ENCODE measurements around the gene SCARF1.

The SCARF1 gene

GRCh38 chr17:1648173-1648962, 2.8 kb upstream of the SCARF1 start:
- no peak overlapping the region for H4K8ac ChIP-seq (ENCODE audit: low read depth, low read length)
- peak overlapping the region; percentile 75 for H3K23ac ChIP-seq (ENCODE audit: low read depth, low read length, poor library complexity)
- peak overlapping the region; percentile 92 for H2AK5ac ChIP-seq (ENCODE audit: low read depth, low read length)
- H3K4me3 ChIP-seq (ENCODE audit: low read length in 2 of 2) = peak overlapping the region; percentile 8 to 79
- H3K9ac ChIP-seq (ENCODE audit: low read depth, low read length, poor library complexity) = peak overlapping the region; percentile 64
- no peaks in the 10 kb centered on the region for H3K79me1 ChIP-seq (ENCODE audit: low read depth, low read length)
- H2BK12ac ChIP-seq (ENCODE audit: low read length) = peak overlapping the region; percentile 90
- peak overlapping the region; percentile 68 for H2BK5ac ChIP-seq (ENCODE audit: low read length)
- peak overlapping the region; percentile 65 for H3K27ac ChIP-seq (replicated peaks; ENCODE audit: low read length)
- peaks cover 0 to 4% of the 10 kb centered on the region in 2 donors for H3K9me3 ChIP-seq (replicated peaks in 1 of 2; ENCODE audit: control insufficient read depth in 2 of 2, insufficient read depth in 1 of 2, low read depth in 1 of 2, low read length in 2 of 2)
- H3K27me3 ChIP-seq (ENCODE audit: control insufficient read depth in 3 of 3, insufficient read depth in 3 of 3, low read depth in 1 of 3, low read length in 3 of 3) = peaks cover 0 to 25% (median 0%) of the 10 kb centered on the region in 3 experiments
- peak overlapping the region; percentile 16 for H2BK120ac ChIP-seq (ENCODE audit: low read depth, low read length)
- no CpG with 5 or more reads among the region's 54 CpGs for WGBS, 2 donors (ENCODE audit: extremely low coverage in 2 of 2, insufficient read length in 2 of 2, insufficient replicate concordance in 1 of 2)
- H3K4me1 ChIP-seq (ENCODE audit: control insufficient read depth in 2 of 2, insufficient read depth in 1 of 2, low read depth in 1 of 2, low read length in 2 of 2) = peaks cover 17 to 36% of the 10 kb centered on the region in 2 donors
- peak overlapping the region; percentile 84 for H3K18ac ChIP-seq (ENCODE audit: low read length)
- peak overlapping the region; percentile 75 for H2AFZ ChIP-seq (ENCODE audit: low read length)
- DNase-seq (ENCODE audit: low spot score) = no peak
- peak overlapping the region; percentile 83 for H2BK15ac ChIP-seq (ENCODE audit: low read length)
- H3K4me2 ChIP-seq (ENCODE audit: insufficient read depth, low read length, poor library complexity, severe bottlenecking) = peak overlapping the region; percentile 75
- peaks cover 25 to 42% of the 10 kb centered on the region in 2 donors for H3K36me3 ChIP-seq (replicated peaks in 1 of 2; ENCODE audit: control insufficient read depth in 2 of 2, insufficient read depth in 2 of 2, low read length in 2 of 2)
- H4K91ac ChIP-seq (ENCODE audit: low read depth, low read length, poor library complexity) = no peak overlapping the region
- peak overlapping the region; percentile 3 for H3K4ac ChIP-seq (ENCODE audit: low read length)
- H3K14ac ChIP-seq (ENCODE audit: low read length) = peak overlapping the region; percentile 95

DNA sequence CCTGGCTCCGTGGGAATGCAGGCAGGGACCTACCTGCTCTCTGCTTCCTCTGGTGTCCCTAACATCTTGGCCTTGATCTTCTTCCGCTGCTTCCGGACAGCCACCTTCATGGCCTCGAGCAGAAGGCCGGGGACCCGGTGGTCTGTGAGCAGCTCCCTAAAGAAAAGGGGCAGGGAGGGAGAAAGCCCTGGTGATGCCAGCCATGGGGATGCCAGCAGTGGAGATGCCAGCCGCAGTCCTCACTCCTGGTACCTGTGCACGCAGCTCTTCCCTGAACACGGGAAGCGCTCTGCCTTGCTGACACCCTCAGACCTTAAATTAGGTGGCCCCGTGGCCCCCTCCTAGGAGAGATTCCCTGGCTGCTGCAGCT, 2.3 kb upstream of the SCARF1 start:
- WGBS, 2 donors (ENCODE audit: extremely low coverage in 2 of 2, insufficient read length in 2 of 2, insufficient replicate concordance in 1 of 2) = no CpG with 5 or more reads among the region's 11 CpGs
- Histone ChIP-seq H3K79me1 (ENCODE audit: low read depth, low read length) (no peaks in the 10 kb centered on the region), H3K14ac (ENCODE audit: low read length) (peak overlapping the region; percentile 95), H4K8ac (ENCODE audit: low read depth, low read length) (no peak overlapping the region), H3K27ac (replicated peaks; ENCODE audit: low read length) (no peak overlapping the region), H3K4me3 (ENCODE audit: low read length in 2 of 2) (no peak overlapping the region), H3K4me1 (ENCODE audit: control insufficient read depth in 2 of 2, insufficient read depth in 1 of 2, low read depth in 1 of 2, low read length in 2 of 2) (peaks cover 17 to 36% of the 10 kb centered on the region in 2 donors), H2BK15ac (ENCODE audit: low read length) (peak overlapping the region; percentile 83), H2BK12ac (ENCODE audit: low read length) (no peak overlapping the region), H3K18ac (ENCODE audit: low read length) (peak overlapping the region; percentile 84), H2AFZ (ENCODE audit: low read length) (no peak overlapping the region), H2BK120ac (ENCODE audit: low read depth, low read length) (peak overlapping the region; percentile 16), H3K9me3 (replicated peaks in 1 of 2; ENCODE audit: control insufficient read depth in 2 of 2, insufficient read depth in 1 of 2, low read depth in 1 of 2, low read length in 2 of 2) (peaks cover 0 to 4% of the 10 kb centered on the region in 2 donors), H2AK5ac (ENCODE audit: low read depth, low read length) (peak overlapping the region; percentile 92), H3K36me3 (replicated peaks in 1 of 2; ENCODE audit: control insufficient read depth in 2 of 2, insufficient read depth in 2 of 2, low read length in 2 of 2) (peaks cover 19 to 36% of the 10 kb centered on the region in 2 donors), H3K4ac (ENCODE audit: low read length) (no peak overlapping the region), H3K4me2 (ENCODE audit: insufficient read depth, low read length, poor library complexity, severe bottlenecking) (no peak overlapping the region), H2BK5ac (ENCODE audit: low read length) (peak overlapping the region; percentile 68), H3K23ac (ENCODE audit: low read depth, low read length, poor library complexity) (peak overlapping the region; percentile 75), H4K91ac (ENCODE audit: low read depth, low read length, poor library complexity) (no peak overlapping the region), H3K9ac (ENCODE audit: low read depth, low read length, poor library complexity) (peak overlapping the region; percentile 78), H3K27me3 (ENCODE audit: control insufficient read depth in 3 of 3, insufficient read depth in 3 of 3, low read depth in 1 of 3, low read length in 3 of 3) (peaks cover 0 to 27% (median 0%) of the 10 kb centered on the region in 3 experiments)
- no peak for DNase-seq (ENCODE audit: low spot score)

DNA sequence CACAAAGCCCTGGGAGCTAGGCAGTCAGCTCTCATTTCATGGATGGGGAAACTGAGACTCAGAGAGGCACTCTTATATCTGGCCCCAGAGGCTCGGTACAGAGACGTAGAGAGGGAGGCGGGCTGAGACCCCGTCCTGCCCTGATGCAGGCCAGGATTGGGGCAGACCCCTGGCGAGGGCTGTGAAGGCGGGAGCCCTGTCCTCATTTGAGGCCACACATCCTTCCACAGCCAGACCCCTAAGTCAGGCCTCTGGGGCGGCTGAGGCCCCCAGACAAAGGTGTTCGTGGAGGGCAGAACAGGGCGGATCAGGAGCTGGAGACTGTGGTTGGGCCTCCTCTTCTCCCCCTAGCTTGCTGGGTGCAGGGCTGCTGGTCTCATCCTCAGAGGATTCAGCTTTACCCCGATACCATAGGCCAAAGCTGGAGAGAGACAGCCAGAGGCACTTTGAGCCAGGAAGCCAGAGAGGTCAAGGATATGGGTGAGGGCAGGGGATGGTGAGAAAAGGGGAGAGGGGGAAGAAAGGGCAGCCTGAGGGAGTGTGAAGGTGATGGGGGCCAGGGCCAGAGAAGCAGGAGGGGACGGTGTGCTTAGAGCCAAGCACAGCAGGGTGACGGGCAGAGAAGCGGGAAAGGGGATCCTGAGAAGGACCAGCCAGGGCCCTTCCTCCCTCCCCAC, 805 bp upstream of the SCARF1 start:
- peak overlapping the region in 1 of 2 donors; percentile 19 for H3K4me3 ChIP-seq (ENCODE audit: low read length in 2 of 2)
- no CpG with 5 or more reads among the region's 13 CpGs for WGBS, 2 donors (ENCODE audit: extremely low coverage in 2 of 2, insufficient read length in 2 of 2, insufficient replicate concordance in 1 of 2)
- peak overlapping the region; percentile 60 for H3K9ac ChIP-seq (ENCODE audit: low read depth, low read length, poor library complexity)
- no peak overlapping the region for H2BK120ac ChIP-seq (ENCODE audit: low read depth, low read length)
- H2AFZ ChIP-seq (ENCODE audit: low read length) = peak overlapping the region; percentile 75
- peak overlapping the region; percentile 88 for H2AK5ac ChIP-seq (ENCODE audit: low read depth, low read length)
- no peak overlapping the region for H4K8ac ChIP-seq (ENCODE audit: low read depth, low read length)
- no peak overlapping the region for H3K4me2 ChIP-seq (ENCODE audit: insufficient read depth, low read length, poor library complexity, severe bottlenecking)
- no peak for DNase-seq (ENCODE audit: low spot score)
- peaks cover 2% of the 10 kb centered on the region for H3K79me1 ChIP-seq (ENCODE audit: low read depth, low read length)
- peaks cover 0 to 4% of the 10 kb centered on the region in 2 donors for H3K9me3 ChIP-seq (replicated peaks in 1 of 2; ENCODE audit: control insufficient read depth in 2 of 2, insufficient read depth in 1 of 2, low read depth in 1 of 2, low read length in 2 of 2)
- H2BK5ac ChIP-seq (ENCODE audit: low read length) = no peak overlapping the region
- peaks cover 9 to 22% of the 10 kb centered on the region in 2 donors for H3K36me3 ChIP-seq (replicated peaks in 1 of 2; ENCODE audit: control insufficient read depth in 2 of 2, insufficient read depth in 2 of 2, low read length in 2 of 2)
- peaks cover 17 to 36% of the 10 kb centered on the region in 2 donors for H3K4me1 ChIP-seq (ENCODE audit: control insufficient read depth in 2 of 2, insufficient read depth in 1 of 2, low read depth in 1 of 2, low read length in 2 of 2)
- H3K23ac ChIP-seq (ENCODE audit: low read depth, low read length, poor library complexity) = no peak overlapping the region
- H3K18ac ChIP-seq (ENCODE audit: low read length) = no peak overlapping the region
- peak overlapping the region; percentile 13 for H3K14ac ChIP-seq (ENCODE audit: low read length)
- no peak overlapping the region for H3K4ac ChIP-seq (ENCODE audit: low read length)
- H2BK12ac ChIP-seq (ENCODE audit: low read length) = no peak overlapping the region
- peak overlapping the region; percentile 98 for H2BK15ac ChIP-seq (ENCODE audit: low read length)
- no peak overlapping the region for H4K91ac ChIP-seq (ENCODE audit: low read depth, low read length, poor library complexity)
- H3K27me3 ChIP-seq (ENCODE audit: control insufficient read depth in 3 of 3, insufficient read depth in 3 of 3, low read depth in 1 of 3, low read length in 3 of 3) = peaks cover 0 to 27% (median 0%) of the 10 kb centered on the region in 3 experiments
- H3K27ac ChIP-seq (replicated peaks; ENCODE audit: low read length) = no peak overlapping the region

Measured in neuronal stem cell (in vitro differentiated cells).